GM19395 (cell line): Measurements from ENCODE around the gene CLDN11.

Source experiments
- ATAC-seq: cut with Tn5 transposase; IDR thresholded peaks from one replicate; pipeline ENCODE4 v1.9.1; 2021; ENCODE audit warnings: mild to moderate bottlenecking, moderate library complexity; ENCODE audit not compliant: unreplicated experiment

Gene CLDN11

GRCh38 chr3:170426240-170426797, 7.7 kb downstream of the CLDN11 start:
- ATAC-seq: no peak

- ATAC-seq: no peak
These were observed 9.4 kb downstream of the CLDN11 start for GRCh38 chr3:170428095-170428494.

- ATAC-seq: peak; percentile 81
These were observed 10.4 kb downstream of the CLDN11 start for GRCh38 chr3:170429050-170429449.

GRCh38 chr3:170431054-170431453, 12.4 kb downstream of the CLDN11 start:
- ATAC-seq: no peak

- ATAC-seq: no peak
These were observed 13.7 kb downstream of the CLDN11 start for GRCh38 chr3:170432416-170432815.

- no peak for ATAC-seq
These were observed 18.0 kb downstream of the CLDN11 start for GRCh38 chr3:170436697-170437096.

GRCh38 chr3:170437176-170437575, 18.5 kb downstream of the CLDN11 start:
- no peak for ATAC-seq

GRCh38 chr3:170437696-170438407, 19.2 kb downstream of the CLDN11 start:
- ATAC-seq: no peak

GRCh38 chr3:170438836-170439235, 20.2 kb downstream of the CLDN11 start:
- ATAC-seq: no peak

GRCh38 chr3:170440344-170440743, 21.7 kb downstream of the CLDN11 start:
- no peak for ATAC-seq

- no peak for ATAC-seq
These were observed 22.7 kb downstream of the CLDN11 start for GRCh38 chr3:170441412-170441811.

GRCh38 chr3:170442947-170443346, 24.3 kb downstream of the CLDN11 start:
- no peak for ATAC-seq

- ATAC-seq: no peak
These were observed 24.8 kb downstream of the CLDN11 start for GRCh38 chr3:170443457-170443856.

GRCh38 chr3:170448584-170448983, 29.9 kb downstream of the CLDN11 start:
- no peak for ATAC-seq

- ATAC-seq: no peak
These were observed 31.4 kb downstream of the CLDN11 start for GRCh38 chr3:170450039-170450438.

GRCh38 chr3:170454509-170454908, 35.8 kb downstream of the CLDN11 start:
- no peak for ATAC-seq

GRCh38 chr3:170458285-170458684, 39.6 kb downstream of the CLDN11 start:
- no peak for ATAC-seq

- no peak for ATAC-seq
These were observed 44.3 kb downstream of the CLDN11 start for GRCh38 chr3:170463011-170463410.

- ATAC-seq: no peak
These were observed 47.3 kb downstream of the CLDN11 start for GRCh38 chr3:170465955-170466354.

- ATAC-seq: no peak
These were observed 48.3 kb downstream of the CLDN11 start for GRCh38 chr3:170467007-170467406.

- ATAC-seq: no peak
These were observed 49.0 kb downstream of the CLDN11 start for GRCh38 chr3:170467571-170468147.
